Heart left ventricle (tissue), 13 donors: ENCODE measurements around the gene LRP2BP.

Experiments used
- CTCF ChIP-seq, 12 donors: fragments of 200-600 bp; sonication (generic) in 4 of 12; IDR thresholded peaks; one replicate each; pipeline versions ENCODE4 v1.5.0 to v1.8.0; 2018 to 2022; ENCODE audit warnings: antibody characterized with exemption in 12 of 12, mild to moderate bottlenecking in 5 of 12
- POLR2A ChIP-seq, 2 donors: fragments of 450-650 bp; IDR thresholded peaks; one replicate each; pipeline ENCODE4 v1.6.1; 2017; ENCODE audit warnings: antibody characterized with exemption in 2 of 2, mild to moderate bottlenecking in 2 of 2, moderate library complexity in 2 of 2
- donor health status: ischemic (EF 13 %, LVEDD 7.1; RV severe dilation, severe dysfunction).
- donor health status: DM: no; HTN: yes; CAD: no.
- donor health status: DM: no; HTN: no; CAD: no.
- donor health status: ischemic (EF 25% LVEDD 6.9; RV normal size, moderate dysfunction).
- donor health status: ischemic (EF 25% LVEDD 5.7; RV mildly dilated, moderate dysfunction).
- donor health status: ischemic (EF 35%, LVEDD 5.7; RV mildly dilated, moderate dysfunction).
- donor health status: nonischemic (EF 11% LVEDD 7.7; RV severe dilation, severe dysfunction).
- donor health status: DM: yes; HTN: yes; CAD: no.
- donor health status: PGD.
- donor health status: ischemic (EF 29% LVEDD 5.4; RV normal size, mild dysfunction).
- donor health status: nonischemic (EF 23%, LVEDD 6.1; RV moderate dilation, normal function).

DNA sequence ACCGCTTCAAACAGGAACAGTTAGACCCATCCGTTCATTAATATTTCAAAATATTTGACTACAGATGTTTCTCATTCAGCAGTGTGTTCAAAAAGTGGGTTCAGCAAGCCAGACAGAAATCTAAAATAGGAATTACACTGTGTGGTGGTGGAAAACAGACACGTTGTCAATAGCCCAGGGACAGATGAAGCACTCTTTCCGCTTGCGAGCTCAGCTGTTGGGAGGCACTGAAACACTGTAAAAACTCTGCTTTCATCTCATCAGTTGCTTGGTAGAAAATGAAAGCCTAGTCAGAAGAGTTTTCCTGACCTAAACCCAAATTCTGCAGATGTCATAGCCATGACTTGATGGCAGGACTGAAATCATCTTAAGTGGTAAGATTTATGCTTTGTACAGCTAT lies 38.5 kb downstream of the LRP2BP start:
- TF ChIP-seq CTCF (IDR thresholded peaks at IDR 0.05): no peak
- TF ChIP-seq POLR2A (IDR thresholded peaks at IDR 0.05): no peak
